Endothelial cell of umbilical vein (primary cell): ENCODE results near the gene RTN4R. TPM values are rescaled to one million over a fixed set of nuclear protein-coding genes. Genes with fewer than 3 reads are reported as not detected.

Source experiments
- BruUV-seq: library from RNA; stranded (reverse); fragments of 400-500 nt; replicated peaks from 2 replicates; lab custom pipeline; 2021; lab: Mats Ljungman, UMichigan
- CTCF ChIA-PET: fragments of 300-600, 350-600 bp; sonication (Branson Sonifier 250); formaldehyde crosslinking; loops from one replicate; lab custom pipeline; 2021; ENCODE audit warnings: antibody characterized with exemption, inconsistent platforms; lab: Charles Lee
- POLR2A ChIA-PET: fragments of 300-600, 350-600 bp; sonication (Branson Sonifier 250); formaldehyde crosslinking; loops from one replicate; lab custom pipeline; 2021; ENCODE audit warnings: antibody characterized with exemption, inconsistent platforms; lab: Charles Lee
- DNase-seq: peaks from one replicate; pipeline ENCODE4 v3.0.0-alpha.2; 2011; ENCODE audit warnings: low read depth, low spot score
- FAIRE-seq: peaks from 2 replicates; lab custom pipeline; 2011; peaks lifted over from hg19 to GRCh38; lab: Jason Lieb, UNC
- H2AFZ ChIP-seq: 2 replicates; pipeline ENCODE4 v1.6.0; 2012; ENCODE audit warnings: low read depth, low read length, control low read depth, inconsistent platforms
- H3K27ac ChIP-seq: 2 replicates; pipeline ENCODE4 v1.5.1; 2011; ENCODE audit warnings: low read depth, mild to moderate bottlenecking, control low read depth, low read length, moderate library complexity; ENCODE audit not compliant: insufficient read depth
- H3K27me3 ChIP-seq, 2 experiments: 2 replicates each; pipeline versions ENCODE4 v1.6.0 to v1.6.1; 2011; ENCODE audit warnings: low read length in 2 of 2, mixed read lengths in 1 of 2; ENCODE audit not compliant: control insufficient read depth in 2 of 2, insufficient read depth in 2 of 2
- H3K36me3 ChIP-seq, 2 experiments: 2 replicates in 1 of 2; 3 replicates in 1 of 2; pipeline ENCODE4 v1.5.1; 2011; ENCODE audit warnings: low read length in 2 of 2, mild to moderate bottlenecking in 1 of 2, moderate library complexity in 1 of 2; ENCODE audit not compliant: control insufficient read depth in 2 of 2, insufficient read depth in 2 of 2; ENCODE audit errors: extremely low read depth in 1 of 2
- H3K4me1 ChIP-seq: 3 replicates; pipeline ENCODE4 v1.5.1; 2011; ENCODE audit warnings: mild to moderate bottlenecking, low read length; ENCODE audit not compliant: control insufficient read depth, insufficient read depth; ENCODE audit errors: extremely low read depth
- H3K4me2 ChIP-seq: 2 replicates; pipeline ENCODE4 v1.6.1; 2011; ENCODE audit warnings: low read length, control low read depth, mixed read lengths; ENCODE audit not compliant: insufficient read depth
- H3K4me3 ChIP-seq, 3 experiments: fragments of 200-600 bp in 1 of 3; sonication (generic), shearing (Covaris generic) in 1 of 3; replicated peaks in 1 of 3; 2 replicates each; pipeline ENCODE4 v1.5.1; 2011 to 2016; ENCODE audit warnings: control low read depth in 3 of 3, low read length in 3 of 3, mild to moderate bottlenecking in 2 of 3, inconsistent platforms in 1 of 3, low read depth in 1 of 3, moderate library complexity in 1 of 3; ENCODE audit not compliant: insufficient read depth in 1 of 3
- H3K79me2 ChIP-seq: 2 replicates; pipeline ENCODE4 v1.6.0; 2012; ENCODE audit warnings: low read length, inconsistent platforms; ENCODE audit not compliant: control insufficient read depth, insufficient read depth
- H3K9ac ChIP-seq: replicated peaks from 2 replicates; pipeline ENCODE3; 2011; ENCODE audit warnings: low read length, control low read depth; ENCODE audit not compliant: insufficient read depth; ENCODE audit errors: extremely low read depth
- H3K9me1 ChIP-seq: replicated peaks from 3 replicates; pipeline ENCODE4 v1.6.0; 2011; ENCODE audit warnings: mild to moderate bottlenecking, low read length; ENCODE audit not compliant: control insufficient read depth, insufficient read depth; ENCODE audit errors: extremely low read depth
- H3K9me3 ChIP-seq: replicated peaks from 2 replicates; pipeline ENCODE4 v1.5.1; 2012; ENCODE audit warnings: low read length, inconsistent platforms; ENCODE audit not compliant: control insufficient read depth, insufficient read depth
- H4K20me1 ChIP-seq: replicated peaks from 2 replicates; pipeline ENCODE3; 2011; ENCODE audit warnings: mild to moderate bottlenecking, low read length; ENCODE audit not compliant: control insufficient read depth, insufficient read depth; ENCODE audit errors: extremely low read depth
- CTCF ChIP-seq, 2 donors: IDR thresholded peaks; 1 replicate in 1 of 2; 2 replicates in 1 of 2; pipeline ENCODE4 v1.5.1; 2011; ENCODE audit warnings: low read length in 2 of 2, mild to moderate bottlenecking in 2 of 2, moderate library complexity in 2 of 2, control low read depth in 1 of 2, inconsistent platforms in 1 of 2, low read depth in 1 of 2; ENCODE audit not compliant: insufficient read depth in 1 of 2; ENCODE audit errors: extremely low read depth in 1 of 2
- EZH2 ChIP-seq: IDR thresholded peaks from 2 replicates; pipeline ENCODE4 v1.6.1; 2012; ENCODE audit warnings: borderline replicate concordance, low read depth, mild to moderate bottlenecking, moderate library complexity, low read length, inconsistent platforms; ENCODE audit not compliant: severe bottlenecking
- FOS ChIP-seq: IDR thresholded peaks from 2 replicates; pipeline ENCODE4 v1.6.1; 2011; ENCODE audit warnings: mild to moderate bottlenecking, low read length, moderate library complexity, borderline replicate concordance; ENCODE audit not compliant: insufficient read depth
- GATA2 ChIP-seq: IDR thresholded peaks from 2 replicates; pipeline ENCODE4 v1.7.0; 2011; ENCODE audit warnings: low read depth, mild to moderate bottlenecking, moderate library complexity, mixed read lengths, low read length; ENCODE audit not compliant: insufficient read length, insufficient read depth
- JUN ChIP-seq: IDR thresholded peaks from 2 replicates; pipeline ENCODE4 v1.6.1; 2011; ENCODE audit warnings: borderline replicate concordance, low read depth; ENCODE audit not compliant: insufficient read length, insufficient read depth
- MAX ChIP-seq: IDR thresholded peaks from 2 replicates; pipeline ENCODE4 v1.6.1; 2011; ENCODE audit not compliant: insufficient read depth, insufficient read length
- MYC ChIP-seq: IDR thresholded peaks from one replicate; pipeline ENCODE4 v1.6.1; 2011; ENCODE audit warnings: mild to moderate bottlenecking, low read depth, low read length
- POLR2AphosphoS5 ChIP-seq: IDR thresholded peaks from 2 replicates; pipeline ENCODE4 v1.6.1; 2012; ENCODE audit warnings: low read depth, mild to moderate bottlenecking, control low read depth, low read length, moderate library complexity; ENCODE audit not compliant: insufficient read depth
- dilution Hi-C: fragments of 300-500 bp; cut with MboI; formaldehyde crosslinking; loops from one replicate; pipeline ENCODE4 v1.15.0; 2019; ENCODE audit warnings: low sequenced_read_pairs; ENCODE audit not compliant: extremely low pct_ligation_motif_present
- intact Hi-C: fragments of 100-400 bp; cut with micrococcal nuclease; formaldehyde crosslinking; loops from one replicate; pipeline ENCODE4 v1.10.0; 2022
- polyA plus RNA-seq, 4 experiments: library from polyadenylated mRNA; depleted of rRNA in 3 of 4; stranded (reverse) in 3 of 4; unstranded in 1 of 4; fragments of >200 nt; gene quantifications; 2 replicates each; pipeline versions ENCODE4 v1.2.1 to v1.2.3, GENCODE V29; 2011 to 2012; ENCODE audit warnings: missing spikeins in 1 of 4
- total RNA-seq: library from RNA; stranded (reverse); gene quantifications from 2 replicates; pipeline ENCODE4 v1.2.3, GENCODE V29; 2021

RTN4R gene
- total and polyA plus RNA-seq, 2 donors (not counting 3 experiments of a cell fraction or from before 2014, with no cell fraction given), result 1.2 to 2.2 TPM

- Histone ChIP-seq H3K27me3 (no peaks in the 10 kb centered on the region), H4K20me1 (no peaks in the 10 kb centered on the region), H3K9ac (peak overlapping the region; percentile 65), H3K4me1 (peaks cover 35% of the 10 kb centered on the region), H2AFZ (peak overlapping the region; percentile 77), H3K9me1 (no peaks in the 10 kb centered on the region), H3K27ac (peak overlapping the region; percentile 62), H3K9me3 (no peaks in the 10 kb centered on the region), H3K4me3 (peak overlapping the region; percentile 59 to 75 (median 70)), H3K79me2 (peaks cover 2% of the 10 kb centered on the region), H3K4me2 (peak overlapping the region; percentile 53), H3K36me3 (no peaks in the 10 kb centered on the region)
- DNase-seq (peak; percentile 11), FAIRE-seq (no peak)
- TF ChIP-seq CTCF (IDR thresholded peaks at IDR 0.05; ENCODE audit: extremely low read depth in 1 of 2, insufficient read depth in 1 of 2, low read depth in 1 of 2, low read length in 2 of 2) (no peak), FOS (no peak), EZH2 (no peak), JUN (no peak), MYC (no peak), GATA2 (no peak), MAX (no peak), POLR2AphosphoS5 (no peak)
- intact Hi-C loops (loop anchor here (1.0 to 5.0 kb wide), 2 partner anchors 34 to 49 kb away; no protein-coding TSS in a partner anchor), dilution Hi-C loops (no loop called here)
- POLR2A ChIA-PET, result no interaction called here
- CTCF ChIA-PET, result interaction anchor here (1.2 kb wide), 1 partner anchor 52 kb away, joined by 3 read pairs; no protein-coding TSS in a partner anchor
- no TSS peak for BruUV-seq
Measured at GRCh38 chr22:20206709-20207215, 61.4 kb downstream of the RTN4R start.
